ENCODE measurements around the gene GRK4.

DNA sequence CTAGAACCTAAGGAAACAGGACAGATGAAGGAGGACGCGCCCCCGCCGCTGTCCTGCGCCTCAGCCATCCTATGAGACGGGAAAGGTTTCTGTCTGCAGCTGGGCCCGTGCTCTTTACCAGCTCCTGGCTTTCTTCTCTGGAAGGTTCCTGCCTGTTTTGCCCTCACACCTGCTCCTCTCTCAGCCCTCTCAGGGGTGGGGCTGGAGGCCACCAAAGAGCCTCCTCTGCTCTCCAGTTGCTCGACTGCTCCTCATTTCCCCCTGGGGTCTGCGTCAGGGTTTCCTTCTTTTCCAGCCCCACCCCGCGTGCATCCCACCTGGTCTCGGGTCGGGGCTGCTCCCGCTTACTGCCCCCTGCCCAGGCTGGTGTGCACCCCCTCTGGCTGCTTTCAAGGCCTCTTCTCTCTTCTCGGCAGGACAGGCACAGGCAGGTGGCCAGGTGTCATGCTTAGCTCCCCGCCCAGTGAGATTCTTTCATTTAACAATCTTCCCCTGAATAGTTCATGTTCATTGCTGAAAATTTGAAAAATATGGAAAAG is 106.4 kb downstream of the GRK4 start:
- TF ChIP-seq, protein P1, sequence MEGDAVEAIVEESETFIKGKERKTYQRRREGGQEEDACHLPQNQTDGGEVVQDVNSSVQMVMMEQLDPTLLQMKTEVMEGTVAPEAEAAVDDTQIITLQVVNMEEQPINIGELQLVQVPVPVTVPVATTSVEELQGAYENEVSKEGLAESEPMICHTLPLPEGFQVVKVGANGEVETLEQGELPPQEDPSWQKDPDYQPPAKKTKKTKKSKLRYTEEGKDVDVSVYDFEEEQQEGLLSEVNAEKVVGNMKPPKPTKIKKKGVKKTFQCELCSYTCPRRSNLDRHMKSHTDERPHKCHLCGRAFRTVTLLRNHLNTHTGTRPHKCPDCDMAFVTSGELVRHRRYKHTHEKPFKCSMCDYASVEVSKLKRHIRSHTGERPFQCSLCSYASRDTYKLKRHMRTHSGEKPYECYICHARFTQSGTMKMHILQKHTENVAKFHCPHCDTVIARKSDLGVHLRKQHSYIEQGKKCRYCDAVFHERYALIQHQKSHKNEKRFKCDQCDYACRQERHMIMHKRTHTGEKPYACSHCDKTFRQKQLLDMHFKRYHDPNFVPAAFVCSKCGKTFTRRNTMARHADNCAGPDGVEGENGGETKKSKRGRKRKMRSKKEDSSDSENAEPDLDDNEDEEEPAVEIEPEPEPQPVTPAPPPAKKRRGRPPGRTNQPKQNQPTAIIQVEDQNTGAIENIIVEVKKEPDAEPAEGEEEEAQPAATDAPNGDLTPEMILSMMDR (IDR thresholded peaks at IDR 0.05; ENCODE audit: insufficient read depth, low read length, poor library complexity, severe bottlenecking): no peak
- no peak for TF ChIP-seq EZH2phosphoT487 (conservative IDR thresholded peaks at IDR 0.05; ENCODE audit: low read length)
